Adrenal gland (tissue), 5 donors: Measurements from ENCODE around the gene TMEM108.

Experiments
- POLR2A ChIP-seq, 2 donors: fragments of 450-650 bp; IDR thresholded peaks; one replicate each; pipeline ENCODE4 v1.6.1; 2017; ENCODE audit warnings: antibody characterized with exemption in 2 of 2, mild to moderate bottlenecking in 2 of 2, moderate library complexity in 1 of 2
- TF ChIP-seq, protein P1 (sequence below), 6 experiments: fragments of 450-650 bp in 4 of 6; fragments of 200-600 bp in 2 of 6; sonication (generic) in 1 of 6; IDR thresholded peaks; 1 replicate in 5 of 6; 2 replicates in 1 of 6; pipeline versions ENCODE4 v1.5.1 to v1.8.0; 2016 to 2021; ENCODE audit warnings: antibody characterized with exemption in 6 of 6, mild to moderate bottlenecking in 2 of 6, moderate library complexity in 1 of 6
- donor health status: DM: no; HTN: no; CAD: no.

DNA sequence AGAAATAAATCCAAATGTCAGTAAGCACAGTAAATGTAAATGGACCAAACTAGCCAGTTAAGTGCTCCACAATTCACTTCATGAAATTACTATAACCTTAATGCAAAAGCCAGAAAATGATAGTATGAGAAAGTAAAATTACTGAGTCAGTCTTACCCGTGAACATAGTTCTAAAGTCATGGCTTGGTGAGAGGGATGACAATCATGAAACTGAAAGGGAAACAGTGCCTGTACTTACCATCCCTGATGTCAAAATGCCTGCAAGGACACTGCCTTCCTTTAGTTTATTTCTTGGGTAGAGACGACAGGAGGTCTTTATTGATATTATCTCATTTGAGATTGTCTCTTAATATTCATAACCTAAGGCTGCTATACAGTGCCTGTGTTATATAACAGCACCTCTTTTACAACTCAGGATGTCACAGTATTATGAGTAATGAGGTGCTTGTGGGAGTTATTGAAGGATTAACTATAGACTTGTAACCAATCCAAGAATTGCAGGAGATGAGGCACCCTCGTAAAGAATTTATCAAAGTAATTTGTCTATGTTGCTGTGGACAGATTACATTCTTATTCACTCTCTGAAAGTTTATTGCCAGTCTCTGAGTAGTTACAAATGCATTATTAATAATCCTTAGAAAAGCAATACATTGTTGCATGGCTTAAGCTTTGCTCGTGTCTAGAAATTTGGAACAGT is 218.7 kb downstream of the TMEM108 start:
- TF ChIP-seq, protein P1, sequence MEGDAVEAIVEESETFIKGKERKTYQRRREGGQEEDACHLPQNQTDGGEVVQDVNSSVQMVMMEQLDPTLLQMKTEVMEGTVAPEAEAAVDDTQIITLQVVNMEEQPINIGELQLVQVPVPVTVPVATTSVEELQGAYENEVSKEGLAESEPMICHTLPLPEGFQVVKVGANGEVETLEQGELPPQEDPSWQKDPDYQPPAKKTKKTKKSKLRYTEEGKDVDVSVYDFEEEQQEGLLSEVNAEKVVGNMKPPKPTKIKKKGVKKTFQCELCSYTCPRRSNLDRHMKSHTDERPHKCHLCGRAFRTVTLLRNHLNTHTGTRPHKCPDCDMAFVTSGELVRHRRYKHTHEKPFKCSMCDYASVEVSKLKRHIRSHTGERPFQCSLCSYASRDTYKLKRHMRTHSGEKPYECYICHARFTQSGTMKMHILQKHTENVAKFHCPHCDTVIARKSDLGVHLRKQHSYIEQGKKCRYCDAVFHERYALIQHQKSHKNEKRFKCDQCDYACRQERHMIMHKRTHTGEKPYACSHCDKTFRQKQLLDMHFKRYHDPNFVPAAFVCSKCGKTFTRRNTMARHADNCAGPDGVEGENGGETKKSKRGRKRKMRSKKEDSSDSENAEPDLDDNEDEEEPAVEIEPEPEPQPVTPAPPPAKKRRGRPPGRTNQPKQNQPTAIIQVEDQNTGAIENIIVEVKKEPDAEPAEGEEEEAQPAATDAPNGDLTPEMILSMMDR (IDR thresholded peaks at IDR 0.05): no peak
- no peak for TF ChIP-seq POLR2A (IDR thresholded peaks at IDR 0.05)
